Measurements from ENCODE around the gene C17orf107.
"Not testable (repeated sequence)": the region's sequence is repeated elsewhere in the genome, so short reads cannot be mapped to it uniquely, and the experiment has no call there.

The C17orf107 gene

DNA sequence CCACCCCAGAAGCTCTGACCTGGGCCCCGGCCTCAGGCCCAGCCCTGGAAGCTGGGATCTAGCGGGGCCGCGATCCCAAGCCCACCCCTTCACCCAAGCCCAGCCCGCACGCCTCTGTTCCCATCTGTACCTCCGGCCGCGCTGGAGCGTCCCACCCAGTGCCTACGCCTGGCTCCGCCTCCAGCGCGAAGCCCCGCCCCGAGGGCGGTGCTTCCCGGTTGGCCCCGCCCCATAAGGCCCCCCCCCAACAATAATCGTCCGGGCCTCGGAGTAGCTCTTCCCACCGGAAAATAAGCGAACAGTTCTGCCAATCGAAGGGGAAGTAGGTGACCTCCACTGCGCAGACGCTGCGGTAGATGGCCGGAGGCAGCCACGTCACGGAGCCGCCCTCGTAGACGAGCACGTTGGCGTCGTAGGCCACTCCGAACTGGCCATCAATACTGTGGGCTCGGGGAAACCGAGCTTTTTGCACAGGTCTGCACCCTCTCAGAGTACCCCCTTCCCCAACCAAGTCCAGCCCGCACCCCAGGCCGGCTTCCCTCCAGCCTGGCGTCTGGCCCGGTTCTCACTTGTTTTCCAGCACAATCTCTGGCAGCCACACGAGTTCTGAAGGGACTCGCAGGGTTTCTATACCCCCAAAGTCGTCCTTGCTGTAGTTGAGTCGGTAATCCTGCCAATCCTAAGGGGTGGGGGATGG, 2.5 kb downstream of the C17orf107 start:
- DNase-seq = no peak

- DNase-seq = no peak
Observed at GRCh38 chr17:4902540-4902939, 3.2 kb downstream of the C17orf107 start.

GRCh38 chr17:4903051-4903818, 3.9 kb downstream of the C17orf107 start, which contains the start of gene CHRNE:
Gene CHRNE (minus strand): TSS chr17:4903098. CDS start chr17:4903063, 35 bp downstream.
- DNase-seq = no peak

DNA sequence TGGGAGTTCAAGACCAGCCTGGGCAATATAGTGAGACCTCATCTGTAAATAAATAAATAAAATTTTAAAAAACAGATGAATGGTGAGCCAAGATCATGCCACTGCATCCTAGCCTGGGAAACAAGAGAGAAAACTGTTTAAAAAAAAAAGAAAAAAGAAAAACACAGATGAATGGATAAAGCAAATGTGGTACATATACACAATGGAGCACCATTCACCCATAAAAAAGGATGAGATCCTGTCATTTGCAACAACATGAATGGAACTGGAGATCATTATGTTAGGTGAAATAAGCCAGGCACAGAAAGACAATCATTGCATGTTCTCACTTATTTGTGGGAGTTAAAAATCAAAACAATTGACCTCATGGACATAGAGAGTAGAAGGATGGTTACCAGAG, 7.3 kb downstream of the C17orf107 start:
- DNase-seq = not testable (repeated sequence)

GRCh38 chr17:4908301-4908700, 9.0 kb downstream of the C17orf107 start:
- DNase-seq = no peak

DNA sequence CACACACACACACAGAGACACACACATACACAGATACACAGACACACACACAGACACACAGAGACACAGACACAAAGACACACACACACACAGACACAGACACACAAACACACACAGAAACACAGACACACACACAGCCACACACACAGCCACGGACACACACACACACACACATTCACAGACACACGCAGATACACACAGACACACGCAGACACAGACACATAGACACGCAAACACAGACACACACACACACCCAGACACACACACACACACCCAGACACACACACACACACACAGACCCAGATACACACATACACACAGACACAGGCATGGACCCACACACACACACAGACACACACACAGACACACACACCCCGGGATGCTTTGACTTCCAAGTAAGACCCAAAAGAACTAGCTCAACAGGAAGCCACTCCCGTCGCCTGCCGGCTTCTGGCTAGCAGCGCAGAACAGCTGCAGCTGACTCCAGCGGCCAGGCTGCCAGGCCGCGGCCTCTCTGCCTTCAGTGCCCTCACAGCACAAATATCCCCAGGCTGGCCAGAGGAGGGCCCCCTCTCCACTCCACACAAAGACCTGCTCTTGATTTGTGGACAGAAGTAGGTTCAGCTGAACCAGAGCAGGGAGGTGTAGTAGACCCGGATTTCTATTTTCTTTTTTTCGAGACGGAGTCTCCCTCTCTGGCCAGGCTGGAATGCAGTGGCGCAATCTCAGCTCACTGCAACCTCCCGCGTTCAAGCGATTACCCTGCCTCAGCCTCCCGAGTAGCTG, 9.6 kb downstream of the C17orf107 start:
- peak; percentile 36 for DNase-seq

- no peak for DNase-seq
Observed at GRCh38 chr17:4913994-4914393, 14.7 kb downstream of the C17orf107 start.

GRCh38 chr17:4914551-4914950, 15.2 kb downstream of the C17orf107 start:
- not testable (repeated sequence) for DNase-seq

DNA sequence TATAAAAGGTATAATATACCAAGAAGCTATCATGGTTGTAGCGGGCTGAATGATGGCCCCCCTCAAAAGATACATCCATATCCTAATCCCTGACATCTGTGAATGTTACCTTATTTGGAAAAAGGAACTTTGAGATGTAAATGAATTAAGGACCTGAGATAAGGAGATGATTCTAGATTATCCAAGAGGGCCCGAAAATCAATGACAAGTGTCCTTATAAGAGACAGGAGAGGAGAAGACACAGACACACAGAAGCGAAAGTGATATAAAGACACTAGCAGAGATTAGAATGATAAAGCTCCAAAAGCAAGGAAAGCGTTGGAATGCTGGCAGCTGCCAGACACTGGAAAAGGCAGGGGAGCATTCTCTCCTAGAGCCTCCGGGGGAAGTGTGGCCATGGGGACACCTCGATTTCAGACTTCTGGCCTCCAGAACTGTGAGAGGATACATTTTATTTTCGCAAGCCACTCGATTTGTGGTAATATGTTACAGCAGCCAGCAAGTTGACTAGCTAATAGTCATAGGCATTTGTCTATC, 20.2 kb downstream of the C17orf107 start:
- no peak for DNase-seq

DNA sequence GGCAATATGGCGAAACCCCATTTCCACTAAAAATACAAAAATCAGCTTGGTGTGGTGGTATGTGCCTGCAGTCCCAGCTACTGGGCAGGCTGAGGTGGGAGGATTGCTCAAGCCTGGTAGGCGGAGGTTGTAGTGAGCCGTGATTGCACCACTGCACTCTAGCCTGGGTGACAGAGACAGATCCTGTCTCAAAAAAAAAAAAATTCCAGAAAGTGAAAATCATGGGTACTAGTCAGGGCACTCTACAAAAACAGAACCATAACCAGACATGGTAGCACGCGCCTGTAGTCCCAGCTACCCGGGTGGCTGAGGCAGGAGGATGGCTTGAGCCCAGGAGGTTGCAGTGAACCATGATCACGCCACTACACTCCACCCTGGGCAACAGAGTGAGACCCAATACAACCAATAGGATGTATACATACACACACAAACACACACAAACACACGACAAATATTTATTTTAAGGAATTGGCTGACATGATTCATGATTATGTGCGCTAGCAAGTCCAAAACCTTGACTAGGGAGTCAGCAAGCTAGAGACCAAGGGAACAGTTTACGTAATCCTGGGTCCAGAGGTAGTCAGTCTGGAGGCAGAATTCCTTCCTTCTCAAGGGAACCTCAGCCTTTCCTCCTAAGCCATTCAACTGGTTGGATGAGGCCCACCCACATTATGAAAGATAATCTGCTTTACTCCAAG, 21.2 kb downstream of the C17orf107 start:
- no peak for DNase-seq

- no peak for DNase-seq
Observed at GRCh38 chr17:4921320-4921719, 22.0 kb downstream of the C17orf107 start.

DNA sequence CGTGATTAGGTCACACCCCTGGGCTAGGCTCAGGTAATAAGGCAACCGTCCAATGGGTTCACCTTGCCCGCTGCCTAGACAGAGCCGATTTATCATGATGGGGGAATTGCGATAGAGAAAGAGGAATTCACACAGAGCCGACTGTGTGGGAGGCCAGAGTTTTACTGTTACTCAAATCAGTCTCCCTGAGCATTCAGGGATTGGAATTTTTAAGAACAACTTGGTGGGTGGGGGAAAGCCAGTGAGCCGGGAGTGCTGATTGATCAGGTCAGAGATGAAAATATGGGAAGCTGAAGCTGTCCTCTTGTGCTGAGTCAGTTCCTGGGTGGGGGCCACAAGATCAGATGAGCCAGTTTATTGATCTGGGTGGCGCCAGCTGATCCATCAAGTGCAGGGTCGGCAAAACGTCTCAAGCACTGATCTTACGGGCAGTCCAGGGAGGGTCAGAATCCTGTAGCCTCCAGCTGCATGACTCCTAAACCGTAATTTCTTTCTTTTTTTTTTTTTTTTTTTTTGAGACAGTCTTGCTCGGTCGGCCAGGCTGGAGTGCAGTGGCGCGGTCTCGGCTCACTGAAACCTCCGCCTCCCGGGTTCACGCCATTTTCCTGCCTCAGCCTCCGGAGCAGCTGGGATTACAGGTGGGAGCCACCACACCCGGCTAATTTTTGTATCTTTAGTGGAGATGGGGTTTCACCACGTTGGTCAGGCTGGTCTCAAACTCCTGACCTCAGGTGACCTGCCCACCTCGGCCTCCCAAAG, 27.4 kb downstream of the C17orf107 start:
- DNase-seq = not testable (repeated sequence)

GRCh38 chr17:4928881-4929280, 29.5 kb downstream of the C17orf107 start:
- no peak for DNase-seq

GRCh38 chr17:4931963-4932362, 32.6 kb downstream of the C17orf107 start, which contains the start of gene GP1BA:
Gene GP1BA (plus strand): TSS chr17:4932277. CDS start chr17:4932605, 328 bp downstream.
- no peak for DNase-seq

- no peak for DNase-seq
Observed at GRCh38 chr17:4932756-4933155, 33.4 kb downstream of the C17orf107 start.

GRCh38 chr17:4933646-4934045, 34.3 kb downstream of the C17orf107 start:
- no peak for DNase-seq

DNA sequence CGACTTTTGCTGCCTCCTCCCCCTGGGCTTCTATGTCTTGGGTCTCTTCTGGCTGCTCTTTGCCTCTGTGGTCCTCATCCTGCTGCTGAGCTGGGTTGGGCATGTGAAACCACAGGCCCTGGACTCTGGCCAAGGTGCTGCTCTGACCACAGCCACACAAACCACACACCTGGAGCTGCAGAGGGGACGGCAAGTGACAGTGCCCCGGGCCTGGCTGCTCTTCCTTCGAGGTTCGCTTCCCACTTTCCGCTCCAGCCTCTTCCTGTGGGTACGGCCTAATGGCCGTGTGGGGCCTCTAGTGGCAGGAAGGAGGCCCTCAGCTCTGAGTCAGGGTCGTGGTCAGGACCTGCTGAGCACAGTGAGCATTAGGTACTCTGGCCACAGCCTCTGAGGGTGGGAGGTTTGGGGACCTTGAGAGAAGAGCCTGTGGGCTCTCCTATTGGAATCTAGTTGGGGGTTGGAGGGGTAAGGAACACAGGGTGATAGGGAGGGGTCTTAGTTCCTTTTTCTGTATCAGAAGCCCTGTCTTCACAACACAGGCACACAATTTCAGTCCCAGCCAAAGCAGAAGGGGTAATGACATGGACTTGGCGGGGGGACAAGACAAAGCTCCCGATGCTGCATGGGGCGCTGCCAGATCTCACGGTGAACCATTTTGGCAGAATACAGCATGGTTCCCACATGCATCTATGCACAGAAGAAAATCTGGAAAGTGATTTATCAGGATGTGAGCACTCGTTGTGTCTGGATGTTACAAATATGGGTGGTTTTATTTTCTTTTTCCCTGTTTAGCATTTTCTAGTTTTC, 35.0 kb downstream of the C17orf107 start:
- no peak for DNase-seq

GRCh38 chr17:4935650-4936049, 36.3 kb downstream of the C17orf107 start:
- no peak for DNase-seq

DNA sequence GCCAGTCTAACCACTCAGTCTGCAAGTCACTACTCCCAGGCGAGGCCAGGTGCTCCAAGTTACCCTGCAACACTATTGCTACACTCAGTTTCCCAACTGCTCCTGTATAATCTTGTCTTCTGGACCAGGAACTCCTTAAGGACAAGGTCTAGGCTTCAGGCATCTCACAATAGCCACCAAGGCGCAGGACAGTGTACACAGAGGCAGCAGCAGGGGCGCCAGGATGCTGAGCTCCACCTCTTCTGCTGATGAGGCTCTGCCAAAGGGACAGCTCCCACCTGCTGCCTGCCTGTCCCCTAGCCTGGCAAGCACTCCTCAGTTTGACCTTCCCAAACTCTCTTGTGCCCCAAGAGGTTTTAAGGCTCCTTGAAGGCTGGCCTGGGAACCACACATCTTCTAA, 37.1 kb downstream of the C17orf107 start:
- no peak for DNase-seq

GRCh38 chr17:4937553-4937952, 38.2 kb downstream of the C17orf107 start:
- DNase-seq = no peak

DNA sequence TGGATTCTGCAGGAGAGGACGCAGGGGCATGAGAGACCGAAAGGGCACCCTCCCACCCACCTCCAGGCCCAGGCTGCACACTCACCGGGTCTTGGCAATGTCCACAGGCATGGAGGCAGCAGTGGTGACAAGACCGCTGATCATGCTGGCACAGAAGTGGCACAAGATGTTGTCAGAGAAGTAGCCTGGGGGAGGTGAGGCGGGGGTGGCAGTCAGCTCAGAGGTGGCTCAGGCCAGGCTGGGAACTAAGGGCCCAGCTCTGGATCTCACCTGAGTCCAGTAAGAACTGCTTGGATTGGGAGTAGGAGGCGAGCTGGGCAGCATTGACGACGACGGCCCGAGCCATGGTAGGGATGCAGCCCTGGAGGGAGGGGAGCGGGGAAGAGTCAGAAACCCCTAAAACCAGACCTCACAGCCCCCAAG, 38.7 kb downstream of the C17orf107 start:
- DNase-seq = no peak

Measured in NCI-H1417 treated with DMSO at 0.1 percent for 48 hours (cell line).